ENCODE results near the gene CBX8. TPM values are rescaled to one million over a fixed set of nuclear protein-coding genes. Genes with fewer than 3 reads are reported as not detected.

The CBX8 gene
- total RNA-seq, 1 donor from 2014 or later, result 7.5 TPM

- Histone ChIP-seq H3K4me3 (peak overlapping the region; percentile 63), H3K27ac (replicated peaks) (no peak overlapping the region), H3K36me3 (peaks cover 30% of the 10 kb centered on the region), H3K4me1 (peaks cover 80% of the 10 kb centered on the region), H3K27me3 (ENCODE audit: low read depth) (no peaks in the 10 kb centered on the region), H3K9me3 (replicated peaks) (no peaks in the 10 kb centered on the region)
- no peak for TF ChIP-seq CTCF (IDR thresholded peaks at IDR 0.05; ENCODE audit: borderline replicate concordance)
- DNase-seq, result no peak
- intact Hi-C loops (cut with micrococcal nuclease), result no loop called here
Observed at GRCh38 chr17:79833110-79833450, 36.2 kb upstream of the CBX8 start.

GRCh38 chr17:79832218-79833109 is 35.6 kb upstream of the CBX8 start:
- no peaks in the 10 kb centered on the region for H3K27me3 ChIP-seq (ENCODE audit: low read depth)
- peak overlapping the region; percentile 86 for H3K27ac ChIP-seq (replicated peaks)
- peaks cover 74% of the 10 kb centered on the region for H3K4me1 ChIP-seq
- intact Hi-C loops (cut with micrococcal nuclease), result no loop called here
- H3K36me3 ChIP-seq, result peaks cover 30% of the 10 kb centered on the region
- H3K4me3 ChIP-seq, result peak overlapping the region; percentile 63
- no peaks in the 10 kb centered on the region for H3K9me3 ChIP-seq (replicated peaks)
- TF ChIP-seq CTCF (IDR thresholded peaks at IDR 0.05; ENCODE audit: borderline replicate concordance), result no peak
- DNase-seq, result peak; percentile 38

GRCh38 chr17:79831265-79832217 is 34.7 kb upstream of the CBX8 start:
- no peaks in the 10 kb centered on the region for H3K9me3 ChIP-seq (replicated peaks)
- intact Hi-C loops (cut with micrococcal nuclease), result no loop called here
- TF ChIP-seq CTCF (IDR thresholded peaks at IDR 0.05; ENCODE audit: borderline replicate concordance), result no peak
- H3K4me1 ChIP-seq, result peaks cover 65% of the 10 kb centered on the region
- peak overlapping the region; percentile 86 for H3K27ac ChIP-seq (replicated peaks)
- H3K36me3 ChIP-seq, result peaks cover 30% of the 10 kb centered on the region
- peak; percentile 73 for DNase-seq
- peak overlapping the region; percentile 63 for H3K4me3 ChIP-seq
- no peaks in the 10 kb centered on the region for H3K27me3 ChIP-seq (ENCODE audit: low read depth)

- H3K27ac ChIP-seq (replicated peaks), result peak overlapping the region; percentile 86
- H3K4me3 ChIP-seq, result no peak overlapping the region
- intact Hi-C loops (cut with micrococcal nuclease), result no loop called here
- no peaks in the 10 kb centered on the region for H3K27me3 ChIP-seq (ENCODE audit: low read depth)
- H3K9me3 ChIP-seq (replicated peaks), result no peaks in the 10 kb centered on the region
- H3K36me3 ChIP-seq, result peaks cover 22% of the 10 kb centered on the region
- H3K4me1 ChIP-seq, result peaks cover 57% of the 10 kb centered on the region
- no peak for TF ChIP-seq CTCF (IDR thresholded peaks at IDR 0.05; ENCODE audit: borderline replicate concordance)
- no peak for DNase-seq
Observed at GRCh38 chr17:79830763-79831264, 33.9 kb upstream of the CBX8 start.

- H3K4me3 ChIP-seq, result no peak overlapping the region
- intact Hi-C loops (cut with micrococcal nuclease), result no loop called here
- no peak for TF ChIP-seq CTCF (IDR thresholded peaks at IDR 0.05; ENCODE audit: borderline replicate concordance)
- H3K9me3 ChIP-seq (replicated peaks), result no peaks in the 10 kb centered on the region
- DNase-seq, result no peak
- no peak overlapping the region for H3K27ac ChIP-seq (replicated peaks)
- H3K27me3 ChIP-seq (ENCODE audit: low read depth), result peaks cover under 1% of the 10 kb centered on the region
- peaks cover 56% of the 10 kb centered on the region for H3K4me1 ChIP-seq
- H3K36me3 ChIP-seq, result peaks cover 20% of the 10 kb centered on the region
Observed at GRCh38 chr17:79830303-79830702, 33.4 kb upstream of the CBX8 start.

Data from left ventricle myocardium inferior (tissue), 1 donor.